Measurements from ENCODE around the gene CPEB4. TPM values are rescaled to one million over a fixed set of nuclear protein-coding genes. Genes with fewer than 3 reads are reported as not detected.

The CPEB4 gene
- total and polyA plus RNA-seq, 2 experiments from 2014 or later: 5.9 to 10.2 TPM

DNA sequence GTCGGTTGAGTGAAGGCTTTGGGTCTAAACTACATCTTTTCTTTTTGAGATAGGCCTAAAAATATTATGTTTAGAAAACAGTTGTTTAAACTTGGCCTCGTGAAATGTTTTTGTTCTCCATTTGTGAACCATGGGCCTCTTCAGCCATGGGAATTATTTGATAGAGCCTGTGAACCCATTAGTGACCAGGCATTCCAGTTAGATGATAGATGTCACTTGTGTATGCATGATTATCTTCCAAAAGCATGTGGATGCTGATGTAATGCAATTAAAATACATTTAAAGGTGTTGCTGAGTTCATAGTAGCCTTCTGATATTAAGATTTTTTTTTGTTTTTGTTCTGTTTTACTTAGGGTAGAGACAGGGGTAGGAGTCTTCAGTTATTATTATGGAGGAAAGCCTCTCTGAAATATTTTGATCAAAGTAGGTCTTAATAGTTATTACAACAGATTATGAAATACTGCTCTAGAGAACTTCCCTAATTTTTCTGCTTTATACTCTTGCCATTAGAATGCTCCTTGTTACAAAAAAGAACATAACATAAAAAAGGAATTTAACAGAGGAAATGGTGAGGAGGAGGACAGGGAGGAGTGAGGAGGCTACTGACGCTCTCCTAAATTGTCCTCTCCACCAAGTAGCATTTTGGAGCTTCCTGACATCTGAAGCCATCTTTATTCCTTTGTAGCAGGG, 32.9 kb downstream of the CPEB4 start:
- Mint-ChIP-seq H3K4me1 (peaks cover 45% of the 10 kb centered on the region), H3K27me3 (ENCODE audit: insufficient read depth, low read depth, poor library complexity) (peaks cover 2% of the 10 kb centered on the region), H3K9me3 (no peaks in the 10 kb centered on the region), H3K27ac (no peak overlapping the region), H3K4me3 (no peak overlapping the region), H3K36me3 (ENCODE audit: low read depth) (no peaks in the 10 kb centered on the region; the same call in 2 of the 3 replicates)
- peaks cover 14% of the 10 kb centered on the region; the same call in 1 of the 2 replicates for H3K79me2 ChIP-seq (replicated peaks; ENCODE audit: insufficient read depth)
- no peaks in the 10 kb centered on the region for H3K9me2 ChIP-seq (ENCODE audit: insufficient read depth)
- no peak overlapping the region for H3K4me3 ChIP-seq
- no peak overlapping the region for H3K4me2 ChIP-seq
- H3F3A ChIP-seq (replicated peaks; ENCODE audit: low read depth): no peaks in the 10 kb centered on the region
- no peaks in the 10 kb centered on the region for H3K27me3 ChIP-seq (ENCODE audit: insufficient read depth)
- no peak overlapping the region for H2AFZ ChIP-seq
- no peak for TF ChIP-seq CREB1 (CRISPR knock-in tag; IDR thresholded peaks at IDR 0.05; ENCODE audit: low read depth)
- no peak for TF ChIP-seq JUNB (IDR thresholded peaks at IDR 0.05; ENCODE audit: unreplicated experiment)
- ATAC-seq: no peak
- H3K27ac ChIP-seq (ENCODE audit: low read depth): no peak overlapping the region
- no peaks in the 10 kb centered on the region for H4K20me1 ChIP-seq (replicated peaks; ENCODE audit: insufficient read depth)
- no peaks in the 10 kb centered on the region for H3K36me3 ChIP-seq (ENCODE audit: insufficient read depth)
- peaks cover 50% of the 10 kb centered on the region for H3K4me1 ChIP-seq (ENCODE audit: insufficient read depth)
- DNase-seq (ENCODE audit: low spot score): no peak

DNA sequence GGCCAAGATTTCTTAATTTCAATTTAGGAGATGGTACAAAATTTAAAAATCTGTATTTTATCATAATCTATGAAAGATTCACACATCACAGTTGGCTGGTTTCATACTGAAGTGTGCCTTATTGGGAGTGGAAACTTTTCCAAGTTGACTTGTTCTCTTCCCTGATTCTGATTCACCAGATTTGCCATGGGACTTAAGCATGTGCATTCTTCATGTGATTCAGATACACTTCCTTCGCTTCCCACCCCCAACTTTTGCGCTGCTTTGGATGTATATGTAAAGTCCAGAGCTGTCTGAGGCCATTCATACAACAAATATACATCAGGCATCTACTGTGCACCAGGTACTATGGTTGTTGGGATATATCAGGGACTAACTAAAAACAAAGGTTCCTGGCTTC, 34.4 kb downstream of the CPEB4 start:
- Histone ChIP-seq H3K27me3 (ENCODE audit: insufficient read depth) (no peaks in the 10 kb centered on the region), H3K4me2 (no peak overlapping the region), H3K4me1 (ENCODE audit: insufficient read depth) (peaks cover 40% of the 10 kb centered on the region), H3F3A (replicated peaks; ENCODE audit: low read depth) (no peaks in the 10 kb centered on the region), H3K36me3 (ENCODE audit: insufficient read depth) (no peaks in the 10 kb centered on the region), H2AFZ (no peak overlapping the region), H3K79me2 (replicated peaks; ENCODE audit: insufficient read depth) (peaks cover 20% of the 10 kb centered on the region), H4K20me1 (replicated peaks; ENCODE audit: insufficient read depth) (no peaks in the 10 kb centered on the region), H3K27ac (ENCODE audit: low read depth) (no peak overlapping the region), H3K4me3 (no peak overlapping the region), H3K9me2 (ENCODE audit: insufficient read depth) (no peaks in the 10 kb centered on the region)
- no peak for ATAC-seq
- Mint-ChIP-seq H3K4me3 (no peak overlapping the region), H3K9me3 (no peaks in the 10 kb centered on the region), H3K27me3 (ENCODE audit: insufficient read depth, low read depth, poor library complexity) (no peaks in the 10 kb centered on the region), H3K36me3 (ENCODE audit: low read depth) (peaks cover 2% of the 10 kb centered on the region; the same call in 2 of the 3 replicates), H3K27ac (no peak overlapping the region), H3K4me1 (peaks cover 33% of the 10 kb centered on the region)
- no peak for DNase-seq (ENCODE audit: low spot score)
- TF ChIP-seq, protein P1, sequence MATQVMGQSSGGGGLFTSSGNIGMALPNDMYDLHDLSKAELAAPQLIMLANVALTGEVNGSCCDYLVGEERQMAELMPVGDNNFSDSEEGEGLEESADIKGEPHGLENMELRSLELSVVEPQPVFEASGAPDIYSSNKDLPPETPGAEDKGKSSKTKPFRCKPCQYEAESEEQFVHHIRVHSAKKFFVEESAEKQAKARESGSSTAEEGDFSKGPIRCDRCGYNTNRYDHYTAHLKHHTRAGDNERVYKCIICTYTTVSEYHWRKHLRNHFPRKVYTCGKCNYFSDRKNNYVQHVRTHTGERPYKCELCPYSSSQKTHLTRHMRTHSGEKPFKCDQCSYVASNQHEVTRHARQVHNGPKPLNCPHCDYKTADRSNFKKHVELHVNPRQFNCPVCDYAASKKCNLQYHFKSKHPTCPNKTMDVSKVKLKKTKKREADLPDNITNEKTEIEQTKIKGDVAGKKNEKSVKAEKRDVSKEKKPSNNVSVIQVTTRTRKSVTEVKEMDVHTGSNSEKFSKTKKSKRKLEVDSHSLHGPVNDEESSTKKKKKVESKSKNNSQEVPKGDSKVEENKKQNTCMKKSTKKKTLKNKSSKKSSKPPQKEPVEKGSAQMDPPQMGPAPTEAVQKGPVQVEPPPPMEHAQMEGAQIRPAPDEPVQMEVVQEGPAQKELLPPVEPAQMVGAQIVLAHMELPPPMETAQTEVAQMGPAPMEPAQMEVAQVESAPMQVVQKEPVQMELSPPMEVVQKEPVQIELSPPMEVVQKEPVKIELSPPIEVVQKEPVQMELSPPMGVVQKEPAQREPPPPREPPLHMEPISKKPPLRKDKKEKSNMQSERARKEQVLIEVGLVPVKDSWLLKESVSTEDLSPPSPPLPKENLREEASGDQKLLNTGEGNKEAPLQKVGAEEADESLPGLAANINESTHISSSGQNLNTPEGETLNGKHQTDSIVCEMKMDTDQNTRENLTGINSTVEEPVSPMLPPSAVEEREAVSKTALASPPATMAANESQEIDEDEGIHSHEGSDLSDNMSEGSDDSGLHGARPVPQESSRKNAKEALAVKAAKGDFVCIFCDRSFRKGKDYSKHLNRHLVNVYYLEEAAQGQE (IDR thresholded peaks at IDR 0.05; ENCODE audit: unreplicated experiment): no peak
- TF ChIP-seq CREB1 (CRISPR knock-in tag; IDR thresholded peaks at IDR 0.05; ENCODE audit: low read depth) (no peak), ZNF114 (CRISPR knock-in tag; IDR thresholded peaks at IDR 0.05) (no peak), EZH2phosphoT487 (IDR thresholded peaks at IDR 0.05; ENCODE audit: unreplicated experiment) (no peak), POLR2AphosphoS5 (IDR thresholded peaks at IDR 0.05; ENCODE audit: low read depth) (no peak), EZH2 (IDR thresholded peaks at IDR 0.05; ENCODE audit: low read depth, unreplicated experiment) (no peak), STAT1 (IDR thresholded peaks at IDR 0.05; ENCODE audit: unreplicated experiment) (no peak)
- TF ChIP-seq, protein P2, sequence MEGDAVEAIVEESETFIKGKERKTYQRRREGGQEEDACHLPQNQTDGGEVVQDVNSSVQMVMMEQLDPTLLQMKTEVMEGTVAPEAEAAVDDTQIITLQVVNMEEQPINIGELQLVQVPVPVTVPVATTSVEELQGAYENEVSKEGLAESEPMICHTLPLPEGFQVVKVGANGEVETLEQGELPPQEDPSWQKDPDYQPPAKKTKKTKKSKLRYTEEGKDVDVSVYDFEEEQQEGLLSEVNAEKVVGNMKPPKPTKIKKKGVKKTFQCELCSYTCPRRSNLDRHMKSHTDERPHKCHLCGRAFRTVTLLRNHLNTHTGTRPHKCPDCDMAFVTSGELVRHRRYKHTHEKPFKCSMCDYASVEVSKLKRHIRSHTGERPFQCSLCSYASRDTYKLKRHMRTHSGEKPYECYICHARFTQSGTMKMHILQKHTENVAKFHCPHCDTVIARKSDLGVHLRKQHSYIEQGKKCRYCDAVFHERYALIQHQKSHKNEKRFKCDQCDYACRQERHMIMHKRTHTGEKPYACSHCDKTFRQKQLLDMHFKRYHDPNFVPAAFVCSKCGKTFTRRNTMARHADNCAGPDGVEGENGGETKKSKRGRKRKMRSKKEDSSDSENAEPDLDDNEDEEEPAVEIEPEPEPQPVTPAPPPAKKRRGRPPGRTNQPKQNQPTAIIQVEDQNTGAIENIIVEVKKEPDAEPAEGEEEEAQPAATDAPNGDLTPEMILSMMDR (conservative IDR thresholded peaks at IDR 0.05; ENCODE audit: low read depth in 2 of 2): no peak
- TF ChIP-seq, protein P3, sequence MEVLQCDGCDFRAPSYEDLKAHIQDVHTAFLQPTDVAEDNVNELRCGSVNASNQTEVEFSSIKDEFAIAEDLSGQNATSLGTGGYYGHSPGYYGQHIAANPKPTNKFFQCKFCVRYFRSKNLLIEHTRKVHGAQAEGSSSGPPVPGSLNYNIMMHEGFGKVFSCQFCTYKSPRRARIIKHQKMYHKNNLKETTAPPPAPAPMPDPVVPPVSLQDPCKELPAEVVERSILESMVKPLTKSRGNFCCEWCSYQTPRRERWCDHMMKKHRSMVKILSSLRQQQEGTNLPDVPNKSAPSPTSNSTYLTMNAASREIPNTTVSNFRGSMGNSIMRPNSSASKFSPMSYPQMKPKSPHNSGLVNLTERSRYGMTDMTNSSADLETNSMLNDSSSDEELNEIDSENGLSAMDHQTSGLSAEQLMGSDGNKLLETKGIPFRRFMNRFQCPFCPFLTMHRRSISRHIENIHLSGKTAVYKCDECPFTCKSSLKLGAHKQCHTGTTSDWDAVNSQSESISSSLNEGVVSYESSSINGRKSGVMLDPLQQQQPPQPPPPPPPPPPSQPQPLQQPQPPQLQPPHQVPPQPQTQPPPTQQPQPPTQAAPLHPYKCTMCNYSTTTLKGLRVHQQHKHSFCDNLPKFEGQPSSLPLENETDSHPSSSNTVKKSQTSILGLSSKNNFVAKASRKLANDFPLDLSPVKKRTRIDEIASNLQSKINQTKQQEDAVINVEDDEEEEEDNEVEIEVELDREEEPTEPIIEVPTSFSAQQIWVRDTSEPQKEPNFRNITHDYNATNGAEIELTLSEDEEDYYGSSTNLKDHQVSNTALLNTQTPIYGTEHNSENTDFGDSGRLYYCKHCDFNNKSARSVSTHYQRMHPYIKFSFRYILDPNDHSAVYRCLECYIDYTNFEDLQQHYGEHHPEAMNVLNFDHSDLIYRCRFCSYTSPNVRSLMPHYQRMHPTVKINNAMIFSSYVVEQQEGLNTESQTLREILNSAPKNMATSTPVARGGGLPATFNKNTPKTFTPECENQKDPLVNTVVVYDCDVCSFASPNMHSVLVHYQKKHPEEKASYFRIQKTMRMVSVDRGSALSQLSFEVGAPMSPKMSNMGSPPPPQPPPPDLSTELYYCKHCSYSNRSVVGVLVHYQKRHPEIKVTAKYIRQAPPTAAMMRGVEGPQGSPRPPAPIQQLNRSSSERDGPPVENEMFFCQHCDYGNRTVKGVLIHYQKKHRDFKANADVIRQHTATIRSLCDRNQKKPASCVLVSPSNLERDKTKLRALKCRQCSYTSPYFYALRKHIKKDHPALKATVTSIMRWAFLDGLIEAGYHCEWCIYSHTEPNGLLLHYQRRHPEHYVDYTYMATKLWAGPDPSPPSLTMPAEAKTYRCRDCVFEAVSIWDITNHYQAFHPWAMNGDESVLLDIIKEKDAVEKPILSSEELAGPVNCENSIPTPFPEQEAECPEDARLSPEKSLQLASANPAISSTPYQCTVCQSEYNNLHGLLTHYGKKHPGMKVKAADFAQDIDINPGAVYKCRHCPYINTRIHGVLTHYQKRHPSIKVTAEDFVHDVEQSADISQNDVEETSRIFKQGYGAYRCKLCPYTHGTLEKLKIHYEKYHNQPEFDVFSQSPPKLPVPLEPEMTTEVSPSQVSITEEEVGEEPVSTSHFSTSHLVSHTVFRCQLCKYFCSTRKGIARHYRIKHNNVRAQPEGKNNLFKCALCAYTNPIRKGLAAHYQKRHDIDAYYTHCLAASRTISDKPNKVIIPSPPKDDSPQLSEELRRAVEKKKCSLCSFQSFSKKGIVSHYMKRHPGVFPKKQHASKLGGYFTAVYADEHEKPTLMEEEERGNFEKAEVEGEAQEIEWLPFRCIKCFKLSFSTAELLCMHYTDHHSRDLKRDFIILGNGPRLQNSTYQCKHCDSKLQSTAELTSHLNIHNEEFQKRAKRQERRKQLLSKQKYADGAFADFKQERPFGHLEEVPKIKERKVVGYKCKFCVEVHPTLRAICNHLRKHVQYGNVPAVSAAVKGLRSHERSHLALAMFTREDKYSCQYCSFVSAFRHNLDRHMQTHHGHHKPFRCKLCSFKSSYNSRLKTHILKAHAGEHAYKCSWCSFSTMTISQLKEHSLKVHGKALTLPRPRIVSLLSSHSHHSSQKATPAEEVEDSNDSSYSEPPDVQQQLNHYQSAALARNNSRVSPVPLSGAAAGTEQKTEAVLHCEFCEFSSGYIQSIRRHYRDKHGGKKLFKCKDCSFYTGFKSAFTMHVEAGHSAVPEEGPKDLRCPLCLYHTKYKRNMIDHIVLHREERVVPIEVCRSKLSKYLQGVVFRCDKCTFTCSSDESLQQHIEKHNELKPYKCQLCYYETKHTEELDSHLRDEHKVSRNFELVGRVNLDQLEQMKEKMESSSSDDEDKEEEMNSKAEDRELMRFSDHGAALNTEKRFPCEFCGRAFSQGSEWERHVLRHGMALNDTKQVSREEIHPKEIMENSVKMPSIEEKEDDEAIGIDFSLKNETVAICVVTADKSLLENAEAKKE (CRISPR knock-in tag; IDR thresholded peaks at IDR 0.05): no peak
